Measurements from ENCODE around the gene LMNTD2.

The LMNTD2 gene

DNA sequence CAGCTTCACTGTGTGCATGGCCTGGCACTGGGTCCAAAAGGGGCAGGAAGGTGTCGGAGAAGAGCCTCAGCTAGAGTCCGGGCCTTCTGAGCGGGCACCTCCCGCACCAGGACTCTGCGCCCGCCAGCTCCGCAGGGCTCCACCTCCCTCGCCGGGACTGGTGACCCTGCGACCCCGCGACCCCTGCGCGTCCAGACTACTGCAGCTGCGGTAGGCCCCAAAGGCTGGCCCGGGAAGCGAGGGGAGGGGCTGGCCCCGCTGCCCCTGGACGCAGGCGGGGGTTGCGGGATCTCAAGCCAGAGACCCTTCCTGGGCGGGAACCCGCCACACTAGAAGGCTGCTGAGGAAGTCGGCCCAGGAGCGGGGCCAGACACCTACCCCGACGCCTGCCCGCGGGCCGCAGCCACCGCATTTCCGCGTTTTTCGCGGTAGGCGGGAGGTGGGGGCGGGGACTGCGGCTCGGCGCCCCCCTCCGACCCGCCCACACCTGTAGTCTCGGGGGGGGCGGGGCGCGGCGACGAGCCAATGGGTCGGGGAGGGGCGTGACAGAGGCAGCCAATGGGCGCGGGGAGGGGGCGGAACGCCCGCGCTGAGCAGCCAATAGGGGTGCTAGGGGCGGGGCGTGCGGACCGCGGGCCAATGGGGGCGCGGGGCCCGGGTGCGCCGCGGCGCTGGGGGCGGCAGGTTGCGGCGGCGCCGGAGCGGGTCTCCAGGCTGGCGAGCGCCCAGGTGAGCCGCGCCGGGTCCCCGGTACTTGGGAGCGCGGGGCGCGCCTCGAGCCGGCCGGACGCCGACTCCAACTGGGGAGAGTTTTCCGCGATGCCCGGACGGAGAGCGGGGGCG, at the start of gene LMNTD2, which contains the start of gene RASSF7:
TSS of gene LMNTD2 (minus strand) at position 434 of the 843 bp plus-strand sequence. CDS start at position 412, 22 bp downstream.
TSS of gene RASSF7 (plus strand) at position 666 of the 843 bp plus-strand sequence. CDS start 799 bp downstream, outside the sequence.
- DNase-seq: peak; percentile 78

DNA sequence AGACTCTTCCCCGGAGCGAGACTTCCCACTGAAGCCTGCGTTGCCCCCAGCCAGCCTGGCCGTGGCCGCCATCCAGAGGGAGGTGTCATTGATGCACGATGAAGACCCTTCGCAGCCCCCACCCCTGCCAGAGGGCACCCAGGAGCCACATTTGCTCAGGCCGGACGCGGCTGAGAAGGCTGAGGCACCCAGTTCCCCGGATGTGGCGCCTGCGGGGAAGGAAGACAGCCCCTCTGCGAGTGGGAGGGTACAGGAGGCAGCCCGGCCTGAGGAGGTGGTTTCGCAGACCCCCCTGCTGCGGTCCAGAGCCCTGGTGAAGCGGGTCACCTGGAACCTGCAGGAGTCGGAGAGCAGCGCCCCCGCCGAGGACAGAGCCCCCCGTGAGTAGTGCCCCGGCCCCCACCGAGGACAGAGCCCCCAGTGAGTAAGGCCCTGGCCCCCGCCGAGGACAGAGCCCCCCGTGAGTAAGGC, 48.8 kb upstream of the LMNTD2 start:
- no peak for DNase-seq

- no peak for DNase-seq
Measured at GRCh38 chr11:608791-609251, 48.3 kb upstream of the LMNTD2 start.

DNA sequence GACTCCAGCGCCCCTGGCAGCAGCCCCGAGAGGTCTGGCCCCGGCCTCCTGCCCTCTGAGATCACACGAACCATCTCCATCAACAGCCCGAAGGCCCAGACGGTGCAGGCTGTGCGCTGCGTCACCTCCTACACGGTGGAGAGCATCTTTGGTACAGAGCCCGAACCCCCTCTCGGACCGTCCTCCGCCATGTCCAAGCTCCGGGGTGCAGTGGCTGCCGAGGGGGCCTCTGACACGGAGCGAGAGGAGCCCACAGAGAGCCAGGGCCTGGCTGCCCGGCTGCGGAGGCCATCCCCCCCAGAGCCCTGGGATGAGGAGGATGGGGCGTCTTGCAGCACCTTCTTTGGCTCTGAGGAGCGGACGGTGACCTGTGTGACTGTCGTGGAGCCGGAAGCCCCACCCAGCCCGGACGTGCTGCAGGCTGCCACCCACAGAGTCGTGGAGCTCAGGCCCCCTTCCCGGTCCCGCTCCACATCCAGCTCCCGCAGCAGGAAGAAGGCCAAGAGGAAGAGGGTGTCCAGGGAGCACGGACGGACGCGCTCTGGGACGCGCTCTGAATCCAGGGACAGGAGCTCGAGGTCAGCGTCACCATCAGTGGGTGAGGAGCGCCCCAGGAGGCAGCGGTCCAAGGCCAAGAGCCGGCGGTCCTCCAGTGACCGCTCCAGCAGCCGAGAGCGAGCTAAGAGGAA, 47.6 kb upstream of the LMNTD2 start:
- DNase-seq: no peak

DNA sequence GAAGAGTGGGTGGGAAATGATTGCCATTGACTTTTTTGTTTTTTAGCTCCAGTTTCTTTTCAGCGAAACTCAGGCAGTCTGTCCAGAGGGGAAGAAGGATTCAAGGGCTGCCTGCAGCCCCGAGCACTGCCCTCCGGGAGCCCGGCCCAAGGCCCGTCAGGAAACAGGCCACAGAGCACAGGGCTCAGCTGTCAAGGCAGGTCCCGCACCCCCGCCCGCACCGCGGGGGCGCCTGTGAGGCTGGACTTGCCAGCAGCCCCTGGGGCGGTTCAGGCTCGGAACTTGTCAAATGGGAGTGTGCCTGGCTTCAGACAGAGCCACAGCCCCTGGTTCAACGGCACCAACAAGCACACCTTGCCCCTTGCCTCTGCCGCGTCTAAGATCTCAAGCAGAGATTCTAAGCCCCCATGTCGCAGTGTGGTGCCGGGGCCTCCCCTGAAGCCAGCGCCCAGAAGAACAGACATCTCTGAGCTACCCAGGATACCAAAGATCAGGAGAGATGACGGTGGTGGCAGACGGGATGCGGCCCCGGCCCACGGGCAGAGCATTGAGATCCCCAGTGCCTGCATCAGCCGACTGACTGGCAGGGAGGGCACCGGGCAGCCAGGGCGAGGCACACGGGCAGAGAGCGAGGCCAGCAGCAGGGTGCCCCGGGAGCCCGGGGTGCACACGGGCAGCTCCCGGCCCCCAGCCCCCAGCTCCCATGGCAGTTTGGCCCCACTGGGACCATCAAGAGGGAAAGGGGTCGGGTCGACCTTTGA, 46.7 kb upstream of the LMNTD2 start:
- no peak for DNase-seq

GRCh38 chr11:606245-606644, 45.7 kb upstream of the LMNTD2 start:
- DNase-seq: no peak

DNA sequence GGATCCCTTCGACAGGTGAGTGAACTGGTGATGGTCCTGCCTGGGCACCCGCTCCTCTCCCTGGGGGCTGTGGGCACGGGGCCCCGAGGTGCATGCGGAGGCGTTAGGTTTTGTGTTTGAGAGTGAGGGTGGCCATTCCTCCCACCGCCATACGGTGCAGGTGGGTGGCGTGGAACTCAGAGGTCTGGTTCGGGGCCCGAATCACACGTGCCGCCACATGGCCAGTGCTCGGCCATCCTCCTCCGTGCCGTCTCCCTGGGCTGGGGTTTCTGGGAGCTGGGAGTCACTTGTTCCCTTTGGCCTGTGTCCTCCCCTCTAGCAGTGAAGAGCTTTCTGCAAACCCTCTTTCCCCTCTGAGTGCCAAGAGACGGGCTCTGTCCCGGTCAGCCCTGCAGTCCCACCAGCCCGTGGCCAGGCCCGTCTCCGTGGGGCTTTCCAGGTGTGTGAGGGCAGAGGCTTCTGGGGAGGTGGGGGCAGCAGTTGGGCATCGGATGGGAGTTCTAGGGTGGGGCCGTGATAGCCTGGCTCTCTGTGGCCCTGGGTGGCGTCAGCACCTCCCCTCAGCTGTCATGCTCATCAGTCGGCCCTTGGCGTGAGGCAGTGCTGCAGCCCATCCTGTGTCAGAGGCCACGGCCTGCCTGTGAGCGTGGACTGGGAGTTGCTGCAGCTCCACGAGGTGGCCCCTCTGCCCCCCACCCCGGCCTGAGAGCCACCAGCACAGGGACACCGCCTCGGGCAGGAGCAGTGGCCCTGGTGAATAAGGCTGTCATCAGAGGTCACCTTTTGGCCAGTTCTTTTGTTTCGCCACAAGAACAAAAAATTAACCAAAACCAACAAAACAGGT, 45.0 kb upstream of the LMNTD2 start:
- DNase-seq: no peak

- DNase-seq: no peak
Measured at GRCh38 chr11:603154-603553, 42.6 kb upstream of the LMNTD2 start.

DNA sequence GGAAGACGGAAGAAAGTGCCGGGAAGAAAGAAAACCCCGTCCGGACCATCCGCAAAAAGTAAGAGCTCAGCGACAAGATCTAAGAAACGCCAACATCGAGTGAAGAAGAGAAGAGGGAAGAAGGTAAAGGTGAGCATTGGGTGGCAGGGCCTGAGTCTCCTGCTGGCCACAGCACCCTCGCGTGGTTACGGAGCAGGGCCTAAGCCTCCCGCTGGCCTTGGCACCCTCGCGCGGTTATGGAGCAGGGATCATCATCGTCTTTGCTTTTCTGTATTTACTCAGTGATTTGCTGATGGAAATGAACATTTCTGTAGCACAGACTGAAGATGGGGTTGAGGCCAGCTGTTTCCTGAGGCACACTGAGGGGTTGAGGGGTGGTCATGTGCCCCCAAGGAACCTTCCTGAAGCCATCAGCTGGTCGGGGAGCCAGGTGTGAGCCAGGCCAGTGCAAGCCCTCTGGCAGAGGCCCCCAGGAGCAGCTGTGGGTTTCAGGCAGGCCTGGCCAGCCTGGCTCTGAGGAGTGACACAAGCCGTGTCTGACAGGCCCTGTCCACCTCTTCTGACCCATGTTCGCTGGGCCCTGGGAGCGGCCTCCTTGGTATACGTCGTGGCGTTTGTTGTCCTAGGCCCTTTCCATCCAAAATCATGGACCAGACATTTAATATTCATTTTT, 41.2 kb upstream of the LMNTD2 start:
- no peak for DNase-seq

DNA sequence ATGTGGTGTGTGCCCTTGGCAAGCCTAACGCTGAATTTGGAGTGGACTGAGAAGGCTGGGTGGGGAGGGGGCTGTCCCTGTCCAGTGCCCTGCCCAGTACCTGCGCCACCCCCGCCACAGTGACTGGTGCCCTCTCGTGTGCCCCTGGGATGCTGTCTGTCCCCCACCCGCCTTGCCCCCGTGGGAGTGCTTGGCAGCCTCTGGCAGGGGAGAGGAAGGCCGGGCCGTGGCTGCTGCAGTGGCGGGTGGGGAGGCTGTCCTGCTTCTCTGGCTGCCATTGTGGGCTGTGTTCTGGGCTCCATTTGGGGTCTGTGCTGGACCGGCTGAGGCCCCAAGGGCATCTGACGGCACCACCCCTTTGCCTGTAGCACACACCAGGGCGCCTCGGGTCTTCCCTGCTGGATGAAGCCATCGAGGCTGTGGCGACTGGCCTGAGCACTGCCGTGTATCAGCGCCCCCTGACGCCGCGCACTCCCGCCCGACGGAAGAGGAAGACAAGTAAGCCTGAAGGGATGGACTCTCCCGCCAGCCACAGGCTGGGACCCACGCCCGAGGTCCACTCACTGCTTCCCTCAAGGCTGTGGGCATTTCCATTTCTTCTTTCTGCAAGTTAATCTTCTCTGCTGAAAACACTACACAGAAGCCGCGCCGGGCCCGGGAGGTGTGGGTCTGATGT, 37.6 kb upstream of the LMNTD2 start:
- DNase-seq: no peak

- no peak for DNase-seq
Measured at GRCh38 chr11:597166-597725, 36.7 kb upstream of the LMNTD2 start.

GRCh38 chr11:596374-596773, 35.8 kb upstream of the LMNTD2 start:
- no peak for DNase-seq

DNA sequence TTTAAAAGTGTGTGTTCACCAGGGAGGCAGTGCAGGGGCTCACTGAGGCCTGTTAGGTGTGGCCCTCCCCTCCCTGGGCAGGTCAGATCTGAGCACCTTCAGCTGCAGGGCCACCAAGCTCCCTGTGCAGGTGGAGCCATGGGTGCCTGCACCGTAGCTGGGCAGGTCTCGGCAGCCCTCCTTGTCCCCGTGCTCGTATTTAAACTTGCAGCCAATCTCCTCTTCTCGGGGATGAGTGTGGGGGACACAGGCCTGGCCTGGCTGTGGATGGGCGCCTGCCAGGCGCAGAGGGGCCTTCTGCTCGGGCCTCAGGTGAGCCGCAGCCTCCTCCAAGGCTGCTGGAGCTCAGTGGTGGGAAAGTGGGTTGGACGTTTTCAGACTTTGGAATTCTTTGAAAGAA, 34.9 kb upstream of the LMNTD2 start:
- no peak for DNase-seq

DNA sequence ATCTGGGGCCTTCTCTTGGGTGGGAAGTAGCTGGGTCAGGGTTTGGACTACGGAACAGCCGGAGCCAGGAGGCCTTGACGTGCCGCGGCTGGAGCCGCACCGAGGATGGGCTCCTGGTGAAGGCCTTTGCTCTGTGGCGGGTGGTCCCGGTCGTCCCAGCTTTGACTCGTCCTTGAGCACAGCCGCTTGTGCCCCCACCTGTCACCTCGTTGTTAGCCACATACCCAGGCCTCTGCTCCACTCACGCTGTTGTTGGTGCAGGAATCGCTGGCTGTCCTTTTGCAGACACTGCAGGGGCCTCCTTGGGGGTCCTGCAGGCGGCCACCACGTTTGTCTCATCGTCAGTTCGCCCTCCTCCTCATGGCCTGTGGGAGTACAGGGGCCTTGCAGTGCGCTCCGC, 32.8 kb upstream of the LMNTD2 start:
- no peak for DNase-seq

DNA sequence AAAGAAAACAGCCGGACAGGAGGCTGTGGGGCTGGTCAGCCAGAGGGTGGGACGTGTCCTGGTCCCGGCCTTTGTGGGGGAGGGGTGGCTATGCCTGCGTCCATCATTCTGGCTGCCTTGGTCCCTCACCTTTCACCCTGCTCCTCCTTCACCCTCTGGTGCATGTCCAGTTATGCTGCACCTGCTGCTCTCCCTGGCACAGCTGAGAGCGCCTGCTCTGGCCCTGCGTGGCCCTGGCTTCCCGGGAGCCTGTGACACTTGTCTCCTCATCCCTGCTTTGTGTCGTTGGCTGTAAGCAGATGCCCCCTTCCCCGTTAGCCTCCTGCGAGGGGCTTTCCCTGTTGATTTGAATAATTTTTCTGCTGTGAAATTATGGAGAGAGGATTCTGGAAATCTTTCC, 32.4 kb upstream of the LMNTD2 start:
- DNase-seq: no peak

- no peak for DNase-seq
Measured at GRCh38 chr11:592501-592900, 32.0 kb upstream of the LMNTD2 start.

DNA sequence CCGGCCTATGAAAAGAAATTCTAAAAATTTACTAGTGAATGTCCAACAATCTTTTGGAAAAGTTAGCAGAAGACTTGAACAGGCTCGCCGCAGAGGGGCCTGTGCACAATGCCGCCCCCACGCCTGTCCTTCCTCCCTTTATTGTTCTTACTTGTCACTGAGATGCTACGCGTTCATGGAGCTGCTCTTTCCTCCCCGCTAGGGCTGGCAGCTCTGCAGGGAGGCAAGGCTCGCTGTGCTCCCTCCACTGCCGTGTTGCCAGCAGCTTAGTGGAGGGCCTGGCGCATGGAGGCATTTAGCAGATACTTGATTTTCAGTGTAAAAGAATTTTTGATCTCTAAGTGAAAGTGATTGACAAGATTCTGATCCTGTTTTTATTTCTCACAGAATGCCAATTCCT, 30.5 kb upstream of the LMNTD2 start:
- no peak for DNase-seq

DNA sequence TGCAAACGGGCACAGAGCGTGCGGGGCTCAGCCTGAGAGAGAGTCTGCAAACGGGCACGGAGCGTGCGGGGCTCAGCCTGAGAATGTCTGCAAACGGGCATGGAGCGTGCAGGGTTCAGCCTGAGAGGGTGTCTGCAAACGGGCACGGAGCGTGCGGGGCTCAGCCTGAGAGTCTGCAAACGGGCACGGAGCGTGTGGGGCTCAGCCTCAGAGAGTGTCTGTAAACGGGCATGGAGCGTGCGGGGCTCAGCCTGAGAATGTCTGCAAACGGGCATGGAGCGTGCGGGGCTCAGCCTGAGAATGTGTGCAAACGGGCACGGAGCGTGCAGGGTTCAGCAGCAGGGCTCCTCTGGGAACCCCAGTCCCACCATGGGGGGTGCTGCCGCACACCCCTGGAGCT, 29.3 kb upstream of the LMNTD2 start:
- DNase-seq: no peak

GRCh38 chr11:587978-588380, 27.4 kb upstream of the LMNTD2 start:
- no peak for DNase-seq

- no peak for DNase-seq
Measured at GRCh38 chr11:587546-587945, 27.0 kb upstream of the LMNTD2 start.
